Left renal cortex interstitium (tissue), 4 donors: Measurements from ENCODE around the gene SRXN1. TPM values are rescaled to one million over a fixed set of nuclear protein-coding genes. Genes with fewer than 3 reads are reported as not detected.
"Not testable (repeated sequence)": the region's sequence is repeated elsewhere in the genome, so short reads cannot be mapped to it uniquely, and the experiment has no call there.

Experiments
- DNase-seq, 4 donors: peaks; one replicate each; pipeline ENCODE4 v3.0.0-alpha.2; 2013; ENCODE audit warnings: low read depth in 4 of 4, low spot score in 2 of 4, missing footprints in 1 of 4
- polyA plus RNA-seq, 4 donors: library from polyadenylated mRNA; unstranded; fragments of 120-200 nt; gene quantifications; one replicate each; pipeline ENCODE4 v1.2.1, GENCODE V29; 2013; ENCODE audit not compliant: insufficient read length in 4 of 4

The SRXN1 gene
- polyA plus RNA-seq, 4 donors, result 10.4 to 15.1 (median 13.1) TPM

DNA sequence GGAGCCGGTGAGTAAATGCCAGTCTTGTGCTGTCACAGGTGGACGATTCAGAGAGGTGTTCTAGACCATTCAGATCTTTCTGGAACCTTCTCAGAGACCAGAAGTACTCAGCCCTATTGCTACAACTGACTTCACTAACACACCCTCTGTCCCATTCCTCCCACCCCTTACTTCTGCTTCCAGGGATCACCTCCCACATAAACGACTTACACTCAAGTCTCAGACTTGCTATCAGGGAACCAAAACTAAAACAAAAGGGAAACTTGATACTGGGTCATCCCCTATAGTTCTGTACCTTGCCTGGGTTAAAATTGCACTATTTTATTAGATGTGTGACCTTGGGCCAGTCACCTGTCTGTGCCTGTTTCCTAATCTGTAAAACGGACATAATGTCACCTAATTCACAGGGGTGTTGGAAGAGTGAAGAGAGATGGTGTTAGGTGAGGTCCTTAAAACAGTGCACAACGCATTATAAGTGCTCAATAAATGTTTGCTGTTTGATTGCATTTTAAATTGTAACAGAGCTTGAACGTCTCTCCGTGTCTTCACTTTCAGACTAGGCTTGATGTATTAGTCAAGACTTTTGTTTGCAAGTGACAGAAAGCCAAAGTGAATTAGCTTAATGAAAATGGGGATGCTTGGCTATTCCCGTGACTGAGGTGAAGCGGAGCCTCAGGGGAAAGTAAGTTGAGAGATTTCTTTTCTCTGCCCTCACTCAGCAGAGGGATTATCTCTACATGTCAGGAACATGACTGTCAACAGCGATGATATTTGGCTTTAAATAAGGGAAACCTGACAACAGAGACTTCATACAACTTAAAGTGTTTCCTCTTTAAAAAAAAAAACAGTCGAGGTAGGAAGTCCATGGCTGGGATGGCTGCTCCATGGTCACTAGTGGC, 3.0 kb upstream of the SRXN1 start:
- DNase-seq, result no peak

GRCh38 chr20:654417-654750, 1.4 kb upstream of the SRXN1 start:
- DNase-seq, result no peak

- no peak for DNase-seq
Measured at GRCh38 chr20:653590-654416, 803 bp upstream of the SRXN1 start.

GRCh38 chr20:652615-653109, 338 bp downstream of the SRXN1 start:
- no peak for DNase-seq

DNA sequence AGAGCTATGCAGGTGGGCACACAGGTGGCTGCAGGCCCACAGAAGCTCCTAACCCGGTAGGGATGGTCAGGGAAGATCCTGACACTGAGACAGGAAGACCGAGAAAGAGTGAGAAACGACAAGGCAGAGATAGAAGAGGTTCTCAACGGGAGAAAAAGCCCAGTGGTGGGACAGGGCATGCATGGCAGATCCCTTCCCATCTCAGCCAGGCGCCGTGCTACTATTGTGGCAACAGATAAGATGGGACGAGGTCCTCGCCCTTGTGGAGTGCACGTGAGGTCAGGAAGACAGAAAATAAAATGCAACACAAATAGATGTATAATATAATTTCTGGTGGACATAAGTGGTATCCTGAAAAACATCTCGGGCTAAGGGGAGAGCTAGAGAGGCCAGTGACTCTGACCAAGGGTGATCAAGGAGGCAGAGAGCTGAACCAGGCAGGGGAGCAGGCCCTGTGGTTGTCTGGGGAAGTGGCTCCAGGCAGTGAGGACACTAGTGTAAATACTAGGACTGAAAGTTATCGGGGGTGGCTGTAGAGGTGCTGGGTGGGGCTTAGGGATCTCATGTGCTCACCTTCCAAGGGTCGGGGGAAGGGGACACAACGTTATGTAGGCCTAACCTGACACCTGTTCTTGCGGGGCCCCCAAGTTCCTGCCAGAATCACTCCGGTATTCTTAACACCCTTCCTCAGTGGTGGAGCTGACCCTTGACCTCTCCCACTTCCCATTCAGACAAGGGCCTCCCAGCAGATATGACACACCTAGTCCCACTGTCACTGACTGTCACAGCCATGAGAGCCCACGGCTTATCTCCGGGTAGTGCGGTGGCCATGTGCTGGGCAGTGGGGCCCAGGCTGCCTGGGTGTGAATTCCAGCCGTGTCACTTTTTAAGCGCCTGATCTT, 1.0 kb downstream of the SRXN1 start:
- DNase-seq, result no peak

GRCh38 chr20:650954-651353, 2.0 kb downstream of the SRXN1 start:
- no peak for DNase-seq

DNA sequence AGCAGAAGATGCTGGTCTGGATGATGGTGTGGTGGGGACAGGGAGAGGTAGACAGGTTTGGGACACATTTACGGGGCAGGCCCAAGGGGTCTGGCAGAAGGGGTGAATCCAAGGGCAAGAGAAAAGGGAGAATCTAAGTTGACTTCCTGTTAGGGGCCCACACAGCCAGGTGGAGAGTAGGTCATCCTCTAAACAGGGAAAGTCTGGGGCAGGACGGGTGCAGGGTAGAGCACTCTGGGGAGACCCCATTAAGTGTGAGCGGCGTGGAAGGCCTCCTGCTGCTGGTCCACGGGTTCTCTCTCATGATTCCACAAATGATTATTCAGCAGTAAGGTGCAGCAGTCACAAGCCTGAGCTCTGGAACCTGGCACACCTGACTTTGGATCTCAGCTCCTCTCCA, 2.7 kb downstream of the SRXN1 start:
- DNase-seq, result no peak

GRCh38 chr20:647479-648019, 5.5 kb downstream of the SRXN1 start:
- no peak for DNase-seq

DNA sequence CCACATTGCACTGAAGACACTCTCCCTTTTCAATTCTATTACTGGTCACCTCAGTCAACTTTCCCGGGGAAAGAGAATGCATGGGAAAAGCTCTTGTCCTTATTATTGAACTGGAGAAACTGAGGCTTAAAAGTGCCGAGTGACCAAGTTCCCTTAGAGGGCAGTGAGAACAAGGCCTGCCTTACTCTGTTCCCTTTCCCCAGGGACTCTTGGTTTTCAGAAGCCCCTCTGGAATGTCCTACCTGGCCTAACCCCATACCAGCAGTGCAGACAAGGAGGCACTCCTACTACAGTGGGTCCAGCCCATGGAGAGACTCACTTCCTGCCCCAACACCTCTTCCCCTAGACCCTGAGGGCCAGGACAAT, 6.1 kb downstream of the SRXN1 start:
- DNase-seq, result no peak

DNA sequence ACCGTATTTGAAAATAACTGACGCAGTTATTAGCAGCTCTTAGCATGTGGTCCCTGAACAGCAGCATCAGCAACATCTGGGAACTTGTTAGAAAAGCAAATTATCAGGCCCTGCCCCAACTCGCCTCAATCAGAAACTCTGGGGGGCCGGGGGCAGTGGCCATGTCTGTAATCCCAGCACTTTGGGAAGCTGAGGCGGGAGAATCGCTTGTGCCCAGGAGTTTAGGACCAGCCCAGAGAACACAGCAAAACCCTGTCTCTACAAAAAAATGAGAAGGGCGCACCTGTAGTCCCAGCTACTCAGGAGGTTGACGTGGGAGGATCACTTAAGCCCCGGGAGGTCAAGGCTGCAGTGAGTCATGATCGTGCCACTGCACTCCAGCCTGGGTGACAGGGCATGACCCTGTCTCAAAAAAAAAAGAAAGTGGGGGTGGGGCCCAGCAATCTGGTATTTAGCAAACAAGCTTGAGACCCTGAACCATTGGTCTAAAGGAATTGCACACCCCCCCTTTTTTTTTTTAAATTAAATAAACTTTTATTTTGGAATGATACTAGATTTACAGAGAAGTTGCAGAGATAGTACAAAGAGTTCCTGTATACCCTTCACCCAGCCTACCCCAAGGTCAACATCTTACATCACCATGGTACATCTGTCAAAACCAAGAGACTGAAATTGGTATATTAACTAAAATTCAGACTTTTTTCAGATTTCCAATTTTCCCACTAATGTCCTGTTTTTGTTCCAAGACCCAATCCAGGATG, 6.7 kb downstream of the SRXN1 start:
- no peak for DNase-seq

GRCh38 chr20:645318-646106, 7.5 kb downstream of the SRXN1 start:
- no peak for DNase-seq

DNA sequence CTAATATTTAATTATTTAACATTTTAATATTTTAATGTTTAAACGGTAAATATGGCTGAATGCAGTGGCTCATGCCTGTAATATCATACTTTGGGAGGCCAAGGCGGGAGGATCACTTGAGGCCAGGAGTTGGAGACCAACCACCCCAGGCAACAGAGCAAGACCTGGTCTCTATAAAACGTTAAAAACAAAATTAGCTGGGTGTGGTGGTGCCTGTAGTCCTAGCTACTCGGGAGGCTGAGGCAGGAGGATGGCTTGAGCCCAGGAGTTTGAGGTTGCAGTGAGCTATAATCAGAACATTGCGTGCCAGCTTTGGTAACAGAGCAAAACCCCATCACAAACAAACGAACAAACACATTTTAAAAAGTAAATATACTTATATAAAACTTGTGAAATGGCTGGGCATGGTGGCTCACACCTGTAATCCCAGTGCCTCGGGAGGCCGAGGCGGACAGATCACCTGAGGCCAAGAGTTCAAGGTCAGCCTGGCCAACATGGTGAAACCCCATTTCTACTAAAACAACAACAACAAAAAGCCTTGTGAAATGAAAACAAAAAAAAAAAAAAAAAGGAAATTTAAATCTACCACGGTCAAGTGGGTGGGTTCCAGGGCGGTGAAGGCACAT, 8.2 kb downstream of the SRXN1 start:
- no peak for DNase-seq

DNA sequence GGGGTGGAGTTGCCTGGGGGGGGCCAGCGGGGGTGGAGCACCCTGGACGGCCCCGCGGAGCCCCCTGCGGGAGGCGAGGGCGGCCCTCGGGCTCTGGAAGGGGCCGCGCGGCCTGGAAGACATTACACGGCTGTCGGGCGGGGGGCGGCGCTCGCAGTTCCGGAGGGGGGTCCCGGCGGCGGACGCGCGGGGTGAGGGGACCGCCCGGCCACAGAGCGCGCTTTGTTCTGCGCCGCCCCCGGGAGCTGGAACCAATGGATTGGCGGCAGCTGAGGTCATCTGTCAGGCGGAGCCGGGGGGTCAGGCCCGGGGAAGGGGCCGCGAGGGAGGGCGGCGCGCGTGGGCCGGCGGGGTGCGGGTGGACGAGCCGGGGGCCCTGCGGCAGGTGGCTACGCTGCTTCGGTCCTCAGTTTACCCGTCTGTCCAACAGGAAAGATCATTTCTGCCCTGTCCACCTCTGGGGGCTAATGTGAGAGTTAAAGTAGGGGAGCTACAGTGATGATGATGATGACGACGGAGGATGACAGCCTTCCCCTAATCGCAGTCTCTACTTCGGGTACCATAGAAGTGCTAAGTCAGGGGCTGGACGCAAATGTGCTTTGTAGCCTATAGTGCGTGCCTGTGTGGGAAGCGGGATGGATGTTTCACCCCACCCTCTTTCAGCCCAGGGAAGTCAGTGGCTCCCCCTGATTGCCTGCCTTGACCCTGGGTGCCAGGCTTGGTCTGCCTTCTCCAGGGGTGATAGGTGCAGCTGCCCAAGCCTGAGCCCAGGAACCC, 10.4 kb downstream of the SRXN1 start:
- DNase-seq, result no peak

DNA sequence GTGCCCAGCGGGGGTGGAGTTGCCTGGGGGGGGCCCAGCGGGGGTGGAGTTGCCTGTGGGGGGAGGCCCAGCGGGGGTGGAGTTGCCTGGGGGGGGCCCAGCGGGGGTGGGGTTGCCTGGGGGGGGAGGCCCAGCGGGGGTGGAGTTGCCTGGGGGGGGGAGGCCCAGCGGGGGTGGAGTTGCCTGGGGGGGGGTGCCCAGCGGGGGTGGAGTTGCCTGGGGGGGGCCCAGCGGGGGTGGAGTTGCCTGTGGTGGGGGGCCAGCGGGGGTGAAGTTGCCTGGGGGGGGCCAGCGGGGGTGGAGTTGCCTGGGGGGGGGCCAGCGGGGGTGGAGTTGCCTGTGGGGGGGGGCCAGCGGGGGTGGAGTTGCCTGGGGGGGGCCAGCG, 11.0 kb downstream of the SRXN1 start:
- not testable (repeated sequence) for DNase-seq

- no peak for DNase-seq
Measured at GRCh38 chr20:641516-641875, 11.5 kb downstream of the SRXN1 start.

DNA sequence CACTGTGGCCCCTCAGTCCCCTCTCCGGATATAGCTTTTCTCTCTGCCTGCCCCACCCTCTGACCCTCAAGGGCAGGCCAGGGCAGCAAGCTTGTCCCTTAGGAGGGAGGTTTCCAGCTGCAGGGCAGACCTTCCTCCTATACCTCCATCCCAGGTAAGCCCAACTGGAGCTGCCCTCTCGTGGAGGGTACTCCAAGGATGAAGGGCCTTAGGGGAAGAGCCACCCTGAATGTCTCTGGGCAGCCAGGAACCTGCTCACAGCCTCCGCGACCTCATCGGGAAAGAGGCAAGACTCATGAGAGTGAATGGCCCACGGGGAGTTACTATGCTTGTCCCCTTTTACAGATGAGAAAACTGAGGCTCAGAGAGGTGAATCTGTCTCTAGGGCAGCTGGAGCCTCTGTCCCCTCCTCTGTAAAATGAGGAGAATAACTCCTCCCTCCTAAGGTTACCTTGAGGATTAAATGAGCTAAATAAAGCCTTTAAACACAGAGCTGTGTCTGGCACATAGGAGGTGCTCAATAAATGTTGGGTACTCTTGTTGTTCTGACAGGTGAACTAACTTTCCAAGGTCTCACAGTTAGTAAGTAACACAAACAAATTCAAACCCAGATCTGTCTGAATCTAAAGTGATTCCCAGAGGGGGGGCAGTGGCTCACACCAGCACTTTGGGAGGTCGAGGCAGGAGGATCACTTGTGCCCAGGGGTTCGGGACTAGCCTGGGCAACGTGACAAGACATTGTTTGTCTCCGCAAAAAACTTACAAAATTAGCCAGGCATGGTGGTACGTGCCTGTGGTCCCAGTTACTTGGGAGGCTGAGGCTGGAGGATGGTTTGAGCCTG, 12.1 kb downstream of the SRXN1 start:
- no peak for DNase-seq

GRCh38 chr20:638579-638978, 14.4 kb downstream of the SRXN1 start:
- no peak for DNase-seq
